Medulla oblongata (tissue), 1 donor: ENCODE data around the gene ADH5.
"Not testable (repeated sequence)": the region's sequence is repeated elsewhere in the genome, so short reads cannot be mapped to it uniquely, and the experiment has no call there.

Experiments
- DNase-seq: peaks from one replicate; pipeline ENCODE4 v3.0.0-alpha.2; 2015; ENCODE audit errors: extremely low spot score

ADH5 gene

GRCh38 chr4:99084595-99084994 lies 4.0 kb downstream of the ADH5 start:
- no peak for DNase-seq

- DNase-seq = no peak
Observed at GRCh38 chr4:99082192-99082591, 6.4 kb downstream of the ADH5 start.

- not testable (repeated sequence) for DNase-seq
Observed at GRCh38 chr4:99080869-99081268, 7.7 kb downstream of the ADH5 start.

- DNase-seq = no peak
Observed at GRCh38 chr4:99079625-99080295, 8.8 kb downstream of the ADH5 start.

- DNase-seq = no peak
Observed at GRCh38 chr4:99078931-99079624, 9.5 kb downstream of the ADH5 start.

GRCh38 chr4:99078336-99078735 lies 10.3 kb downstream of the ADH5 start:
- DNase-seq = no peak

GRCh38 chr4:99077177-99077576 lies 11.4 kb downstream of the ADH5 start:
- no peak for DNase-seq

GRCh38 chr4:99076292-99076976 lies 12.2 kb downstream of the ADH5 start:
- no peak for DNase-seq

GRCh38 chr4:99074816-99075215 lies 13.8 kb downstream of the ADH5 start:
- DNase-seq = no peak

GRCh38 chr4:99071159-99071558 lies 17.4 kb downstream of the ADH5 start:
- no peak for DNase-seq

GRCh38 chr4:99067617-99068016 lies 21.0 kb downstream of the ADH5 start:
- no peak for DNase-seq

GRCh38 chr4:99065521-99065920 lies 23.1 kb downstream of the ADH5 start:
- DNase-seq = not testable (repeated sequence)

- no peak for DNase-seq
Observed at GRCh38 chr4:99062120-99062519, 26.5 kb downstream of the ADH5 start.

GRCh38 chr4:99061048-99061700 lies 27.4 kb downstream of the ADH5 start:
- no peak for DNase-seq

- DNase-seq = no peak
Observed at GRCh38 chr4:99059550-99059949, 29.0 kb downstream of the ADH5 start.

GRCh38 chr4:99058228-99058627 lies 30.4 kb downstream of the ADH5 start:
- DNase-seq = no peak

GRCh38 chr4:99054428-99054994 lies 34.1 kb downstream of the ADH5 start:
- no peak for DNase-seq

GRCh38 chr4:99052902-99053301 lies 35.7 kb downstream of the ADH5 start:
- no peak for DNase-seq

GRCh38 chr4:99047710-99048109 lies 40.9 kb downstream of the ADH5 start:
- no peak for DNase-seq

GRCh38 chr4:99043346-99043745 lies 45.2 kb downstream of the ADH5 start:
- no peak for DNase-seq

- DNase-seq = no peak
Observed at GRCh38 chr4:99038213-99038612, 50.4 kb downstream of the ADH5 start.

GRCh38 chr4:99033956-99034355 lies 54.6 kb downstream of the ADH5 start:
- no peak for DNase-seq
